AG04449 (cell line): Measurements from ENCODE around the gene GBGT1.

Experiments used
- CTCF ChIA-PET: fragments of 350-600 bp; formaldehyde crosslinking; extraction: SDS; loops from one replicate; lab custom pipeline; 2021; ENCODE audit warnings: antibody characterized with exemption; lab: Yijun Ruan, JAX
- POLR2A ChIA-PET: fragments of 400-600, 350-600 bp; formaldehyde crosslinking; extraction: SDS; loops from one replicate; lab custom pipeline; 2020; ENCODE audit warnings: antibody characterized with exemption, inconsistent platforms; lab: Yijun Ruan, JAX
- DNase-seq: peaks from one replicate; pipeline ENCODE4 v3.0.0-alpha.2; 2010; ENCODE audit warnings: low read depth, low spot score
- H3K4me3 ChIP-seq: 2 replicates; pipeline ENCODE4 v1.5.1; 2011; ENCODE audit warnings: low read depth, mild to moderate bottlenecking, control low read depth, low read length
- TF ChIP-seq, protein P1 (sequence below): IDR thresholded peaks from one replicate; pipeline ENCODE4 v1.5.1; 2011; ENCODE audit warnings: mild to moderate bottlenecking, moderate library complexity, low read length, control low read depth, inconsistent platforms; ENCODE audit not compliant: insufficient read depth; ENCODE audit errors: missing control alignments

GBGT1 gene

DNA sequence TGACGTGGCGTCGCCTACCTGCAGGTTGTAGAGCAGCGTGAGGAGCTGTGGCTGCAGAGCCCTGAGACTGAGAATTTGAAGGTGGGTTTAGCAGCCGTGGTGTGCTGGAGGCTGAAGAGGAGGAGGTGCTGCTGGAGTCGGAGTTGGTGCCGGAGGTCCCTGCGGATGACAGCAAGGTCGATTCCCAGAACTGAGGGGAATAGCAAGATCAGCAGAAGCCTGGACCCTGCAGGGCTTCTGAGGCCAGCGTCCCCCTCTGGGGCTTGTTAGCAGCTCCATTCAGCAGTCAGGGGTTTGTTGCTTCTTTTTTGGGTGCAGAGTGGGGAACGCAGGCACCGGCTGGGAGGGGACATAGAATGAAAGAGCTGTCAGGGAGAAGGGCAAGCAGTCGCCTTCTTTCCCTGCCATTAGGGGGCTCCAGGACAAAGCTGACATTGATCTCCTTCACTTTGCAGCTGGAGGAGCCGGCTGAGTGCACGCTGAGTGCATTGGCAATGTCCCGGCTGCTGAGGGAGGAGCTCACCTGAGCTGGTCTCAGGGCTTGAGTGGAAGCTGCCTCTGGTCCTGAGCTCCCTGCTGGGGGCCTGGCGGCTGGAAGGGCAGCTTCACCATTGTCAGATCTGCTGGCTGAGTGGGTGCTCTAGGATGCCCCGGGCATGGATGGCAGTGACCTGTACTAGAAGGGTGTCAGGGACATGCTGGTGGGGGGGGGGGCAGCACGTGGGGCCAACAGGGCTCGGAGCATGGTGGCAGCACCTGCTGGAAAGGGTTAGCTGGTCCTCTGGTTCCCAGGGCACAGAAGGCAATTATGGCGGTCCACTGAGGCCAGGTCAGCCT is 24.5 kb upstream of the GBGT1 start:
- ChIA-PET CTCF (interaction anchor here (0.7 to 5.7 kb wide), 11 partner anchors 9 to 298 kb away, joined by 3 to 112 read pairs (median 7); no protein-coding TSS in a partner anchor), POLR2A (no interaction called here)
- DNase-seq = no peak
- TF ChIP-seq, protein P1, sequence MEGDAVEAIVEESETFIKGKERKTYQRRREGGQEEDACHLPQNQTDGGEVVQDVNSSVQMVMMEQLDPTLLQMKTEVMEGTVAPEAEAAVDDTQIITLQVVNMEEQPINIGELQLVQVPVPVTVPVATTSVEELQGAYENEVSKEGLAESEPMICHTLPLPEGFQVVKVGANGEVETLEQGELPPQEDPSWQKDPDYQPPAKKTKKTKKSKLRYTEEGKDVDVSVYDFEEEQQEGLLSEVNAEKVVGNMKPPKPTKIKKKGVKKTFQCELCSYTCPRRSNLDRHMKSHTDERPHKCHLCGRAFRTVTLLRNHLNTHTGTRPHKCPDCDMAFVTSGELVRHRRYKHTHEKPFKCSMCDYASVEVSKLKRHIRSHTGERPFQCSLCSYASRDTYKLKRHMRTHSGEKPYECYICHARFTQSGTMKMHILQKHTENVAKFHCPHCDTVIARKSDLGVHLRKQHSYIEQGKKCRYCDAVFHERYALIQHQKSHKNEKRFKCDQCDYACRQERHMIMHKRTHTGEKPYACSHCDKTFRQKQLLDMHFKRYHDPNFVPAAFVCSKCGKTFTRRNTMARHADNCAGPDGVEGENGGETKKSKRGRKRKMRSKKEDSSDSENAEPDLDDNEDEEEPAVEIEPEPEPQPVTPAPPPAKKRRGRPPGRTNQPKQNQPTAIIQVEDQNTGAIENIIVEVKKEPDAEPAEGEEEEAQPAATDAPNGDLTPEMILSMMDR = no peak
- no peak overlapping the region for H3K4me3 ChIP-seq

DNA sequence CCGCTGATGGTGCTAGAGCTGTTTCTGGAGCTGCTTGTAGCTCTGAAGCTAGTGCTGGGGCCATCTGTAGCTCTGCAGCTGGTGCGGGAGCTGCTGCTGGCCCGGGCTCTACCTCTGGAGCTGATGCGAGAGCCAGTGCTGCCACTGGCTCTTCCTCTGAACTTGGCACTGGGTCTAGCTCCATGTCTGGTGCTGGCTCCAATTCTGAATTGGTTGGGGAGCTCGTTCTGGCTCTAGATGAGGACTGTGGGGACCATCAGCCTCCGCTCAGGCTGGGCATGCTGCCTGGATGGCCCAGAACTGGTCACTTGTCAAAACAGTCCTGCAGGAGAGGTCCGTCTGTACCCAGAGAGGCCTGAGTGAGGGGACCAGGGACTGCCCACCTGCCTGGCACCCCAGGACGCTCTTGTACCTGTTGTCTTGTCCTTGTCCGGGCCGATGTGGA is 23.9 kb upstream of the GBGT1 start:
- H3K4me3 ChIP-seq = no peak overlapping the region
- TF ChIP-seq, protein P1 = no peak
- ChIA-PET CTCF (interaction anchor here (0.7 to 5.7 kb wide), 16 partner anchors 10 to 299 kb away, joined by 3 to 112 read pairs (median 10); partner anchors contain the start of genes MED22 and RPL7A), POLR2A (no interaction called here)
- no peak for DNase-seq

DNA sequence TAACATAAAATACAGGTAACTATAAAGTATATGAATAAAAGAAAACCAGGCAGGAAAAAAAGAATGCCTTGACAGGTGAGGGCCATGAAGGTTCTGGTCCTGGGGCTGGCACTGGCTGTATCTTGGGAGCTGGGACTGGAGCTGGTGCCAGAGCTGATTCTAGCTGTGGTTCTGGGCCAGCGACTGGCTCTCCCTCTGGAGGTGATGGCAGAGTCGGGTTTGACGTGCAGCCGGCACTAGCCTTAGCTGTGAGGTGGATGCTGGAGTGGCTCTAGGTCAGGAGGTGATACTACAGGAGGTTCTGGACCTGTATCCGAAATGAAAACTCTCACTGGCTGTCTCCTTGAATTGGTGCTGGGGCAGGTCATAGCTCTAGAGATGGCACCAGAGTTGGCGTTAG is 23.0 kb upstream of the GBGT1 start:
- ChIA-PET POLR2A (interaction anchor here (0.8 kb wide), 1 partner anchor 160 kb away, joined by 3 read pairs; no protein-coding TSS in a partner anchor), CTCF (interaction anchor here (0.6 to 5.7 kb wide), 28 partner anchors 8 to 539 kb away, joined by 3 to 112 read pairs (median 6); partner anchors contain the start of genes CACFD1, MED22, RPL7A and SURF1)
- TF ChIP-seq, protein P1 = no peak
- DNase-seq = no peak
- H3K4me3 ChIP-seq = no peak overlapping the region

DNA sequence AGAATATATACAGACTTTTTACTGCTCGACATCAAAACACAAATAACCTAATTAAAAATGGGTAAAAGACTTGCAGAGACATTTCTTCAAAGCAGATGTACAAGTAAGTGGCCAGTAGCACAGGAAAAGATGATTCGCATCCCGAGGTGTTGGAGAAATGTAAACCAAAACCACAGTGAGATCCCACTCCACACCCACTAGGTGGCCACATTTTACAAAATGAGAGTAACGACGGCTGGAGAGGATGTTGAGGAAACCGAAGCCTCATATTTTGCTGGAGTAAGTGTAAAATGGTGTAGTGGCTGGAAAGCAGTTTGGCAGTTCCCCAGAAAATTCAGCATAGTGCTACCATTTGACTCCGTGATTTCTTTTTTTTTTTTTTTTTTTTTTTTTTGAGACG is 21.3 kb upstream of the GBGT1 start:
- POLR2A ChIA-PET = interaction anchor here (0.6 kb wide), 1 partner anchor 22 kb away, joined by 4 read pairs; no protein-coding TSS in a partner anchor
- no peak overlapping the region for H3K4me3 ChIP-seq
- TF ChIP-seq, protein P1 = peak; percentile 64
- CTCF ChIA-PET = interaction anchor here (0.9 to 5.7 kb wide), 18 partner anchors 9 to 302 kb away, joined by 3 to 112 read pairs (median 5); partner anchors contain the start of gene SURF1
- peak; percentile 19 for DNase-seq

DNA sequence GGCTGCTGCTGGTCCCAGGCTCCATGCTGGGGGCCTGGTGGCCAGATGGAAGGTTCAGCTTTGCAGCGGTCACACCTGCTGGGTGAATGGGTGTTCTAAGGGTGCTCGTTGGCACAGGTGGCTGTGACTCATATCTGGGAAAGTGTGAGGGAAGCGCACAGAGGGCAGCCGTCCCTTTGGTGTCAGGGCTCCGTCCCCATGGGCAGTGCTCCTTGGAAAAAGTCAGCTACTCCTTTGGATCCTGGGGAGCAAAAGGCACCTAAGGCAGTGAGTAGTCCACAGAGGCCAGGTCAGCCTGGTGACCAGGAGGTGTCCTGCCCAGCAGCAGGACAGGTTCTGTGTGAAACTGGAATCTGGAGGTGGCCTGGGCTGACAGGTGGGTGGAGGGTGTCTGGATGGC is 18.4 kb upstream of the GBGT1 start:
- H3K4me3 ChIP-seq = no peak overlapping the region
- POLR2A ChIA-PET = no interaction called here
- TF ChIP-seq, protein P1 = no peak
- no peak for DNase-seq
- CTCF ChIA-PET = interaction anchor here (0.9 to 6.0 kb wide), 7 partner anchors 10 to 305 kb away, joined by 3 to 37 read pairs (median 9); no protein-coding TSS in a partner anchor

DNA sequence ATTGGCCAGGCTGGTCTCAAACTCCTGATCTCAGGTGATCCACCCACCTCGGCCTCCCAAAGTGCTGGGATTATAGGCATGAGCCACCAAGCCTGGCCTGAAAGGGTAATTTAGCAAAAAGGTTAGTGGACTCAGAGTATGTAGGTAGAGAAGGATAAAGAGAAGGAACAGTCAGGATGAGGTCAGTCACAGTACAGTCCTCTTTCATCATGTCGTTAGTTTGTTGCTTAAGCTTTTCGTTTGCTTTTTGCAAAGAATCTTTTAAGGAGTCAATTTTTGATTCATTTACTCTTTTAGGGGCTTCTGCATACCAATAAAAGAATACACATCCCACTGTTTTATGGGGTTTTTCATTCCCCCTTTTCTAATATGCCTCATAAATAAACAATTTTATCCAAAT is 17.8 kb upstream of the GBGT1 start:
- ChIA-PET POLR2A (no interaction called here), CTCF (interaction anchor here (0.9 to 10.9 kb wide), 23 partner anchors 6 to 305 kb away, joined by 3 to 112 read pairs (median 4); partner anchors contain the start of gene SLC2A6)
- H3K4me3 ChIP-seq = no peak overlapping the region
- TF ChIP-seq, protein P1 = no peak
- DNase-seq = no peak
